Esophagus squamous epithelium (tissue), 4 donors: ENCODE measurements around the gene SAMM50.

ENCODE experiments used
- CTCF ChIP-seq, 6 experiments: fragments of 450-650 bp in 4 of 6; fragments of 200-600 bp in 2 of 6; sonication (generic) in 2 of 6; IDR thresholded peaks; one replicate each; pipeline ENCODE4 v1.5.1; 2016 to 2019; ENCODE audit warnings: antibody characterized with exemption in 6 of 6, mild to moderate bottlenecking in 4 of 6, moderate library complexity in 4 of 6
- POLR2A ChIP-seq, 4 donors: fragments of 450-650 bp; IDR thresholded peaks; one replicate each; pipeline ENCODE4 v1.6.1; 2017; ENCODE audit warnings: antibody characterized with exemption in 4 of 4, mild to moderate bottlenecking in 4 of 4, moderate library complexity in 3 of 4

DNA sequence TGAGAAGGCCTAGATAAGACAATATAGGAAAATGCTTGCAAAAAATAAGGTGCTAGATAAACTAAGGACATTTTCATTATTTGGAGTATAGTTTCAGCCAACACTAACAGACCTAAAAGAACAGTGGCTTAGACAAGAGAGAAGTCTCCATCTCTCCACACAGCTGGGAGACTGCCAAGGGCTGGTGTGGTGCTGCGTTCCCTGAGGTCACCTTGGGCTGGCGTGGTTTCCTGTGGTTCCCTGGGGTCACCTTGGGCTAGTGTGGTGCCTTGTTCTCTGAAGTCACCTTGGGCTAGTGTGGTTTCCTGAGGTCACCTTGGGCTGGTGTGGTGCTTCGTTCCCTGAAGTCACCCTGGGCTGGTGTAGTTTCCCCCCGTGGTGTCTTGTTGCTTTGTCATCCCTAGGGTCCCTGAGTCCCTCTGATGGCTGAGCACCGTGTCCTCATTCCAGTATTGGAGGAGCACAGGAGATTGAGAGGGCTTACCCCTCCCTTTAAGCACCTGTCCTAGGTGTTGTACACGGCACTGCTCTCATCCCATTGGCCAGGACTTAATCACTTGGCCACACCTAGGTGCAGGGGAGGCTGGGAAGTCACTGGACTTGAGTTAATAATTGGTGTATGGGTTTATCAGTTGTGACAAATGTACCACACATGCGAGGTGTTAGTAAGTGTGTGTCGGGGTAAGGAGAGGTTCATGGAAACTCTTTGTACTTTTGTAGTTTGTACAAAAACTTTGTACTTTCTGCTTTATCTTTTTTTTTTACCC lies 14.9 kb downstream of the SAMM50 start:
- TF ChIP-seq POLR2A (IDR thresholded peaks at IDR 0.05) (no peak), CTCF (IDR thresholded peaks at IDR 0.05) (no peak)
